ENCODE data around the gene CCDC122.

Gene CCDC122

DNA sequence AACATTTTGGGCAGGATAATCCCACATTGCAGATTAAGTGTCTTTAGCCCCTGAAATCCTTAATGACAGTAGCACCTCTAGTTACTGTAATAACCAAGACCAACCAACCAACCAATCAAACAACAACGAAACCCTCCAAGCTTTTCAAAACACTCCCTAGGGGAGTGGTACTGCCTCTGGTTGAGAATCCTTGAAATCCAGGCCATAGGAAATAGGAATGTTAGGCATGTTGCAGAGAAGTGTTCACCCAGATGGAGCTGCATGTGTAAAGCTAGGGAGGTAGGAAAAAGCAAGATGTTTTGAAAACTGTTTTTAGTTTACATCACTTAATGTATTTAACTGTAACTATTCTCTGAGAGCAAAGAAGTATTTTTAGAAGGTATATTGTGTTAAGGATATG, 4.7 kb upstream of the CCDC122 start:
- no peak for TF ChIP-seq ZNF274 (IDR thresholded peaks at IDR 0.05; ENCODE audit: low read depth, low read length)
- no peak overlapping the region for H3K4me3 ChIP-seq (ENCODE audit: low read length)

DNA sequence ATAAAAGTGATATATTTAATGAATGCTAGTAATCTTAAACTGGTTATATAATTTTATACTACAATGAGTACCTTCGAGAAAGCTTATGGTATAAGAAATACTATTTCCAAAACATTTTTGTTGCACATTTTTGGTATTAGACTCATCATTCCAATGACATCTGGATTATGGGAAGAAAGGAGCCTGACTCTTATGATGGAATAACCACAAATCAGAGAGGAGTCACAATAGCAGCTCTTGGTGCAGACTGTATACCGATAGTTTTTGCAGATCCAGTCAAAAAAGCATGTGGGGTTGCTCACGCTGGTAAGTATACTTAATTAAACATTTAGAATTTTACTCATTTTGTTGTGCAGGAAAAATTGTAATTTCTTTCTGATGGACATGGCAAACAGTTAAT, 4.1 kb upstream of the CCDC122 start:
- no peak for TF ChIP-seq ZNF274 (IDR thresholded peaks at IDR 0.05; ENCODE audit: low read depth, low read length)
- no peak overlapping the region for H3K4me3 ChIP-seq (ENCODE audit: low read length)

DNA sequence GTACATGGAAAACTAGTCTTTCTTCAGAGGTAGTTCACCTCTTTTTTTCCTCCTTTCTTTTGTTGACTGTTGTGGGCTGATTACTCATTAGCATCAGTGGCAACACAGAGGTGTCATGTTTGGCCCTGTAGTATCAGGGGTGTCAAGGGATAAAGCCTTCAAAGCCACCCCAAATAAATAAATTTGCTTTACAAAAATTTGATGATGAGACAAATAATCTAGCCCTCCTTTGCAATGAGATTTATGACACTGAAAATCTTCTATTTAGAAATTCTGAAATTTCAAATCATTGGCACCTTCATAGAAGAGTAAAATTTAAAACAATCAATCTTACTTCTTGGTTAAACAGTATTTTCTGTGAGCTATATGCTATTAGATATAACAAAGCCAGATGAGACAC, 2.0 kb upstream of the CCDC122 start:
- H3K4me3 ChIP-seq (ENCODE audit: low read length), result no peak overlapping the region
- TF ChIP-seq ZNF274 (IDR thresholded peaks at IDR 0.05; ENCODE audit: low read depth, low read length), result no peak

DNA sequence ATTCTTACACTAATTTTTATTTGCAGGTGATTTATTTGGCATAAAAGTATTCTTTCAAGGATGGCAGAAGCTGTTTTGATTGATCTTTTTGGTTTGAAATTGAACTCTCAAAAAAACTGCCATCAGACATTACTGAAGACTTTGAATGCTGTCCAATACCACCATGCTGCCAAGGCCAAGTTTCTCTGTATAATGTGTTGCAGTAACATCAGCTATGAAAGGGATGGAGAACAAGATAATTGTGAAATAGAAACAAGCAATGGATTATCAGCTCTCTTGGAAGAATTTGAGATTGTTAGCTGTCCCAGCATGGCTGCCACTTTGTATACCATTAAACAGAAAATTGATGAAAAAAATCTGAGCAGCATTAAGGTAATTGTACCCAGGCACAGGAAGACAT, 1.4 kb upstream of the CCDC122 start:
- H3K4me3 ChIP-seq (ENCODE audit: low read length), result no peak overlapping the region
- no peak for TF ChIP-seq ZNF274 (IDR thresholded peaks at IDR 0.05; ENCODE audit: low read depth, low read length)

DNA sequence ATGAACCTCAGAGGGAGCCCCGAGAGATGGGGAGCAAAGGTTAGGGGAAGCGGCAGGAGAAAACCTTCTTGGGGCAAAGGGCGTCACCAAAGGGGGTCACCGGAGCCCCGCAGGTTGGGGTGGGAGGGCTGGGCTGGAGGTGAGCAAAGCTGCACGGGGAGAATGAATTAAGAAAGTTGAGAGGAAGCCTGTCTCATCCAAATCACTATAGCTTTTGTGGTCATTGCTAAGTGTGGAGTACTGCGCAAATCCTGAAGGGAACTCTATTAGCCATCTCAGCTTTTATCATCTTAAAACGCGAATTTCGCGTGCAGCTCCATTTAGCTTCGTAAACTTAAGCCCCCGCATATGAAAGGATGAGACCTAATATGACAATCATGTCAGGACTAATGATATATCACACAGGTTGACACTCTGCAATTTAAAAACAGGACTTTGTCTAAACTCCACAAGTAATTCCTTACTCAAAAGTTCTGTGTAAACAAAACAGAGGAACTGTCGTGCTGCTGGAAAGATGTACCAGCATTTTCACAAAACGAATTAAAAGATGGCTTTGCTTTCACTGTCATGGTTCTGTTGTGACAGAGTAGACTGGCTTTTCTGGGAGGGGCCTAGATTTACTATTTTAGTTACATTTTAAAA, 795 bp upstream of the CCDC122 start:
- no peak for TF ChIP-seq ZNF274 (IDR thresholded peaks at IDR 0.05; ENCODE audit: low read depth, low read length)
- H3K4me3 ChIP-seq (ENCODE audit: low read length), result peak overlapping the region; percentile 59; the same call in 1 of the 2 replicates

DNA sequence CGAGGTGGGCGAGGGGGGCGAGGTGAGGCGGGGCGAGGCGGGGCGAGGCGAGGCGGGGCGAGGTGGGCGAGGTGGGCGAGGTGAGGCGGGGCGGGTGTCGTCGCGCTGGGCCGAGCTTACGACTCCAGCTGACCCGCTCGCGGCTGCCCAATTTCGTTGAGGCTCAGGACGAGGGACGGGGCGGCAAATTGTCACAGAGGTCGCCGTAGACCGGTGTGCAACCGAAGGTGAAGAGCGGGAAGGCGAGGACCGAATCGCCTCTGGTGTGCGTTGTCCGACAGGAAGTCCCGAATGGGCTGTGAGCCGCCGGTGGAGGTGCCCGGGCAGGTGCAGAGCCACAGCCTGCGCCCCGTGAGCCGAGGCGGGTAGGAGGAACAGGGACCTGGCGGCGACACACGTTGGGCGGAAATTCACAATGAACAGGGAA, 228 bp upstream of the CCDC122 start, which contains the start of gene LACC1:
LACC1 (plus strand) TSS at position 150 of the 427 bp plus-strand sequence. CDS start 1,082 bp downstream, outside the sequence.
- TF ChIP-seq ZNF274 (IDR thresholded peaks at IDR 0.05; ENCODE audit: low read depth, low read length), result no peak
- H3K4me3 ChIP-seq (ENCODE audit: low read length), result peak within 1 kb of the TSS; percentile 66

DNA sequence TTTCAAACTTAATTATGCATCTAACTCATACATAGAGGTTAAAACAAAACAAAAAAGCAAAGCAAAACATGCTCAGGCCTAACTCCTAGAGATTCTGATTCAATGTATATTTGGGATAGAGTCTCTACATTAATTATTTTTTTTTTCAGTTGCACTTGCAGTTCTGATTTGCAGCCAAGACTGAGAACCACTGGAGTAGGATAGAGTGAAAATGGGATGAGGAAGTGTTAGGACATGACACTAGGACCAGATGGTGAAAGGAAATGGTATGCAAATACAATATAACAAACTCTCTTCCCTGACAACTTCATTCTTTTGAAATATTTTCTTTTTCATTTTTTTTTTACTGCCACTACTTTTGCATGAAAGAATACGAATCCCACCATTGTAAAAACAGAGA, 1.8 kb downstream of the CCDC122 start:
- no peak for TF ChIP-seq ZNF274 (IDR thresholded peaks at IDR 0.05; ENCODE audit: low read depth, low read length)
- H3K4me3 ChIP-seq (ENCODE audit: low read length), result no peak overlapping the region

DNA sequence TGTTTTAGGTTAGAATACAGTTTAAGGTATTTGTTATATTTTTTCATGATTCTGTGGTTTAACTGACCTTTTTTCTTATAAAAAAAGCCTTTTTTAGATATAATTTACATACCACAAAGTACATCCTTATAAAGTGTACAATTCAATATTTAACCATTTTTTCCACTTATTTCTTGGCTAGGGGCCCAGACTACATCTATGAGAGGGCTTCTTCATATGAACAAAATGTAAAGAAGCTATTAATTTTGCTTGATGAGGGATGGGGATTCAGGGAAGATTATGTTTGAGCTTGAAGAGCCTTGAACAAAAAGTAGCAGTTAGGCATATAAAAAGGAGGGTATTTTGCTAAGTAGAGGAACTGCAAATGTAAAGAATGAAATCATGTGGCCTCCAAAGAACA, 2.2 kb downstream of the CCDC122 start:
- no peak for TF ChIP-seq ZNF274 (IDR thresholded peaks at IDR 0.05; ENCODE audit: low read depth, low read length)
- H3K4me3 ChIP-seq (ENCODE audit: low read length), result no peak overlapping the region

DNA sequence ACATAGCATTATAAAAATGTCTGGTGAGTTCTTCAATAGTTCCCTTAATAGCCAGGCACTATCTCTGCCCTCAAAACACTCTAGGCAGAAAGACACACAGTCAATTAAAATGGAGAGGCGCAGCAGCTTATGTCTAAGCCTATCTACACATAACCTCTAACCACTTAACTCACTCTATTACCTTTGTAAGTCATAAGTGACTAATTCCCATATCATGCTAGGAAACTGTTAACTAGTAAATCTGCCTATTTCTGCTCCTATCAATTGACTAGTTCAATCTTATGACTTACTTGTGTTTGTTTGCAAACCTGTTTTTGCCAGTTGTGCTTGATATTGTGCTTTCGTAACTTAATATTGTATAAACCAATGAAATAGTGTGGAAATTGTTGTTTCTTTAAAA, 3.2 kb downstream of the CCDC122 start:
- no peak for TF ChIP-seq ZNF274 (IDR thresholded peaks at IDR 0.05; ENCODE audit: low read depth, low read length)
- no peak overlapping the region for H3K4me3 ChIP-seq (ENCODE audit: low read length)

DNA sequence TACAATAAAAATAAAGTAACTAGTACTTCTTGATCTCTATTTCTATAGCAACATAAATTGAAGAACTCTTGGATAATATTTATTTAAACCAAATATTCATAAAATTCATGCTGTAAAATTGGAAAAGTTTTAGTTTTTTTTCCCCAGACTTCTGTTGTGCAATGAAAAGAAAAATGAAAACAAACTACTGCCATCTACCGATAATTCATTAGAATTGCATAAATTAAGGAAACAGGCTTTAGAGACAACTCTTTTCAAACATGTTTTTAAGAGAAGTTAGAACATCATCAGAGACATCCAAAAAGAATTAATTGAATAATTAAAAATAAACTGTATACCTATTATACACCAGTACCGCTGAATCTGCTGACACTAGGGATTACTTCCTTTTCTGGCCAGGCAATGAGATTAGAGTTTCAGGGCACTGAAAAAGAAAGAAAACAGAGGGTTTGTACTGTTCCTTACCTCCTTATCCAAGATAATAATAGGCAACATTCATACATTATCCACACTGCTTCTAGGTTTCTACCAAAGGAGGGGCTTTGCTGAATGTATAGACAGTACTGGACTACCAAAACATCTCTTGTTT, 4.9 kb downstream of the CCDC122 start:
- TF ChIP-seq ZNF274 (IDR thresholded peaks at IDR 0.05; ENCODE audit: low read depth, low read length), result no peak
- H3K4me3 ChIP-seq (ENCODE audit: low read length), result no peak overlapping the region

DNA sequence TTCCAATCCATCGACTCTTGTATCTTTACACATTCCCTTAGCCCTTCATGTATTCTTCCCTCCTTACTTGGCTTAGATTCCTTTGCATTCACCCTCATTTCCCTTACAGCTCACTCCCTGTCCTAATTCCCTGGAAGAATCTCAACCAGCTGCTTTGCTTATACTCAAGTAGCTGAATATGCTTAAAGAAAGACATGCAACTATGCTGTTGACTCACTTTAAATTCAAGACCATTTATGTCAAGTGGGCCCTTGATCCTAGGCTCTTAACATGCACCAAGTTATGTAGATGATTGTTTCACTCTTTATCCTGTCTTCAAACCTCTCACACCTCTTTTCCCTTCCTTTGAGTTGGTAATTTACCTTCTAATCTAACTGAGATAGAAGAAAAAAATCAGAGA, 7.4 kb downstream of the CCDC122 start:
- TF ChIP-seq ZNF274 (IDR thresholded peaks at IDR 0.05; ENCODE audit: low read depth, low read length), result no peak
- H3K4me3 ChIP-seq (ENCODE audit: low read length), result no peak overlapping the region

DNA sequence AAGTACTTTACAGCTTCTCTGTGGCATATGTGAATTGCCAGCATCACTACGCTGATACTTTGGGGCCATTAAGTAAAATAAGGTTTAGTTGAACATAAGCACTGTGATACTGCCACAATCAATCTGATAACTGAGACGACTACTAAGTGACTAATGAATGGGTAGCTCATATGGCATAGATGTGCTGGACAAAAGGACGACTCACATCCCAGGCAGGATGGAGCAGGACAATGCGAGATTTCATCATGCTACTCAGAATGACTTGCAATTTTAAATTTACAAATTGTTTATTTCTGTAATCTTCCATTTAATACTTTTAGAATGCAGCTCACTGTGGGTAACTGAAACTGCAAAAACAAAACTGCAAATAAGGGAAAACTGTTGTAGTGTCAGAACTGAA, 13.6 kb downstream of the CCDC122 start:
- H3K4me3 ChIP-seq (ENCODE audit: low read length), result no peak overlapping the region
- no peak for TF ChIP-seq ZNF274 (IDR thresholded peaks at IDR 0.05; ENCODE audit: low read depth, low read length)

DNA sequence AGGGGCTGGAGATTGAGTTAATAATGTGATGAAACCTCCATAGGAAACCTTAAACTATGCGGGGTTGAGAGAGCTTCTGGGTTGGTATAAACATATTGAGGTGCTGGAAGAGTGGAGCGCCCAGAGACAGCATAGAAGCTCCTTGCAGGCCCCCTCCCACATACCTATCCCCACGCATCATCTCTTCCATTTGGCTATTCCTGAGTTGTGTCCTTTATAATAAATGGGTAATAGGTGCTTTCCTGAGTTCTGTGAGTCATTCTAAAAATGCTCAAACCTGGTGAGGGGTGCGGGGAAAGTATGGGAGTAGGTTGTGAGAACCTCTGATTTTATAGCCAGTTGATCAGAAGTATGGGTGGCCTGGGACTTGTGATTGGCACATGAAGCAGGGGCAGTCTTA, 14.6 kb downstream of the CCDC122 start:
- no peak for TF ChIP-seq ZNF274 (IDR thresholded peaks at IDR 0.05; ENCODE audit: low read depth, low read length)
- no peak overlapping the region for H3K4me3 ChIP-seq (ENCODE audit: low read length)

DNA sequence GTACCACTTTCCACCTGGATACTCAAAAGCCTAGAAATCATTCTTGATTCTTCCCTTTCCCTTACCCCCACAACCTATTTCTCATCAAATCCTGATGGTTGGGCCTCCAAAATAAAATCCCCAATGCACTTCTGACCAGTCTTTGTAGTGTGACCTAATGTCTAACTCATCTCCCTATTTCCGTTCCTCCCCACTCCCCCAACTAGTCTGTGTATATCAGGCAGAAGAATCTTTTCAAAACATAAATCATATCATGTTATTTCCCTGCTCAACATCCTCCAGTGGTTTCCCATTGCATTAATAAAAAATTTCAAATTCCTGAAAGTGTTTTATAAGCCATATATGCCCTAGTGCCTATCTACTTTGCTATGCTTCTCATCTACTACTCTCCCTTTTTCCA, 17.7 kb downstream of the CCDC122 start:
- H3K4me3 ChIP-seq (ENCODE audit: low read length), result no peak overlapping the region
- TF ChIP-seq ZNF274 (IDR thresholded peaks at IDR 0.05; ENCODE audit: low read depth, low read length), result no peak

DNA sequence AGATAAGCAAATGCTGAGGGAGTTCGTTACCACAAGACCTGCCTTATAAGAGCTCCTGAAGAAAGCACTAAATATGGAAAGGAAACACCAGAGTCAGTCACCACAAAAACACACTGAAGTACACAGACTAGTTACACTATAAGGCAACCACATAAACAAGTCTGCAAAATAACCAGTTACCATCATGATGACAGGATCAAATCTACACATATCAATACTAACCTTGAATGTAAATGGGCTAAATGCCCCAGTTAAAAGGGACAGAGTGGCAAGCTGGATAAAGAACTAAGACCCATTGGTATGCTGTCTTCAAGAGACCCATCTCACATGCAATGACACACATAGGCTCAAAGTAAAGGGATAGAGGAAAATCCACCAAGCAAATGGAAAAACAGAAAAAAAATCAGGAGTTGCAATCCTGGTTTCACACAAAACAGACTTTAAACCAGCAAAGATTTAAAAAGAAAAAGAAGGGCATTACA, 26.6 kb downstream of the CCDC122 start:
- TF ChIP-seq ZNF274 (IDR thresholded peaks at IDR 0.05; ENCODE audit: low read depth, low read length), result no peak
- no peak overlapping the region for H3K4me3 ChIP-seq (ENCODE audit: low read length)

Data from GM08714 (cell line).